Skeletal muscle satellite cell (primary cell): ENCODE results near the gene MAN2A2.
"Not testable (repeated sequence)": the region's sequence is repeated elsewhere in the genome, so short reads cannot be mapped to it uniquely, and the experiment has no call there.

Source experiments
- H3K27me3 ChIP-seq: 2 replicates; pipeline ENCODE4 v1.7.0; 2013; ENCODE audit warnings: low read length; ENCODE audit not compliant: control insufficient read depth, insufficient read depth
- H3K36me3 ChIP-seq: 2 replicates; pipeline ENCODE4 v1.7.0; 2013; ENCODE audit warnings: mild to moderate bottlenecking, control low read depth, low read length; ENCODE audit not compliant: insufficient read depth
- H3K4me1 ChIP-seq: 2 replicates; pipeline ENCODE4 v1.7.0; 2013; ENCODE audit warnings: low read length; ENCODE audit not compliant: control insufficient read depth, insufficient read depth
- H3K4me2 ChIP-seq: 2 replicates; pipeline ENCODE4 v1.7.0; 2013; ENCODE audit warnings: mild to moderate bottlenecking, low read length
- H3K4me3 ChIP-seq: 2 replicates; pipeline ENCODE4 v1.7.0; 2013; ENCODE audit warnings: low read length
- H3K9ac ChIP-seq: 2 replicates; pipeline ENCODE4 v1.7.0; 2013; ENCODE audit warnings: mild to moderate bottlenecking, low read depth, low read length, moderate library complexity
- H3K9me3 ChIP-seq: replicated peaks from 2 replicates; pipeline ENCODE4 v1.7.0; 2013; ENCODE audit warnings: mild to moderate bottlenecking, control low read depth, low read length

MAN2A2 gene

DNA sequence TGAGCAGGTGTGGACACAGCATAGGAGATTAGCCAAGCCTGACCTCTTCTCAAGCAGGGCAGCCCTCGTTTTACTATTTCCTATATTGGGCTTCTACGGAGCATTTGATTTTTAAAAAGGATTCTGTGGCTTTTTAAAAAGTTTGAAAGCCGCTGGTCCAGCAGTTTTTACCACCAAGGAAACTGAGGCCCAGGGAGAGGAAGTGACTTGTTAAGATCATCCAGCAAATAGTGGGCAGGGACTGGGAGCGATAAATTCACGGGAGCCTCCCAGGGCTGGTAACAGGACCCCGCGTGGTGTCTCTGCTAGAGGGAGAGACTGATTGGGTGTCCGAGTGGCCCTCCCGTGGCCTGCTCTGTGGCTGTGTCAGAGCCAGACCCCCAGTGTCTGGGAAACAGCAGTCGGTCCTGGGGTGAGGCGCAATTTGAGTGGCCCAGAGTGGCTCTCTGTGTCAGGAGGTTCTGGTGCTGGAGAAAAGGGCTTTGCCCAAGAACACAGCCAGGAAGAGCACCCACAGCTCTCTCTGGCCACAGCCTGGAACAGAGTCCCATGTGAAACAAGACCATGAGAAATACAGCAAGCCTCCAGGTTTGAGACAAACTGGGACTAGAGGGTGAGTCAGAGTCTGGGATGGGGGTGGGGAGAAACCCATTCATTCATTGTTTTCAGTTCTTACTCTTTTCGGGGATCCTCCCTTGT, 30.5 kb upstream of the MAN2A2 start:
- peaks cover 56% of the 10 kb centered on the region for H3K4me1 ChIP-seq
- no peaks in the 10 kb centered on the region for H3K27me3 ChIP-seq
- H3K4me3 ChIP-seq, result peak overlapping the region; percentile 97
- H3K9me3 ChIP-seq, result no peaks in the 10 kb centered on the region
- H3K36me3 ChIP-seq, result peaks cover 20% of the 10 kb centered on the region
- H3K9ac ChIP-seq, result peak overlapping the region; percentile 95
- peak overlapping the region; percentile 96 for H3K4me2 ChIP-seq

DNA sequence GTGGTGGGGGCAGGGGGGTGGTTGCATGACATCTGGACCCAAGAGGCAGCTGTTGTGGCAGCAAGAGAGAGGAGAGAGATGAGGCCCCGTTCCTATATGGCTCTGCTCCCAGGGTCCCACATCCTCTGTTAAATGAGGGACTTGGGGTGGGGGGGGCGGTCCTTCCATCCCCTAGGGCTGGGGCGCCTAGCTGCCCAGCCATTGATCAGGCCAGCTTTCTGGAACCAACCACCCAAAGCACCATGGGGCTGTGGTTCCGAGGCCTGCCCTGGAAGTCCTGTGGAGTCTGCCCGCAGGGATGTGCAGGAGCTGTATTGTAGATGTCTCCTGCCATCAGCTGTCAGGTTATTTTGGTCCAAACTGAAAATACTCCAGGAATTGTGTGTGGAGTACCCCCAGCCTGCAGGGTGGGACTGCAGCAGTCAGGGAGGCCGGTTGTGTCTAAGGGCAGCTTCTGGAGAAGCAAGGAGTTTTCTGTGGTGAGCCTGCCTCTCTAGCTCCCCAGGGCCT, 29.6 kb upstream of the MAN2A2 start:
- Histone ChIP-seq H3K4me2 (peak overlapping the region; percentile 96), H3K9me3 (no peaks in the 10 kb centered on the region), H3K9ac (peak overlapping the region; percentile 95), H3K4me1 (peaks cover 49% of the 10 kb centered on the region), H3K36me3 (peaks cover 29% of the 10 kb centered on the region), H3K27me3 (no peaks in the 10 kb centered on the region), H3K4me3 (peak overlapping the region; percentile 97)

- no peaks in the 10 kb centered on the region for H3K27me3 ChIP-seq
- H3K36me3 ChIP-seq, result peaks cover 34% of the 10 kb centered on the region
- H3K9me3 ChIP-seq, result no peaks in the 10 kb centered on the region
- H3K9ac ChIP-seq, result peak overlapping the region; percentile 95
- peak overlapping the region; percentile 97 for H3K4me3 ChIP-seq
- H3K4me1 ChIP-seq, result peaks cover 43% of the 10 kb centered on the region
- peak overlapping the region; percentile 96 for H3K4me2 ChIP-seq
These were observed 29.0 kb upstream of the MAN2A2 start for GRCh38 chr15:90873998-90874605.

GRCh38 chr15:90874986-90875385, 28.1 kb upstream of the MAN2A2 start:
- not testable (repeated sequence) for H3K4me2 ChIP-seq, H3K27me3 ChIP-seq, H3K9ac ChIP-seq, H3K4me3 ChIP-seq, H3K9me3 ChIP-seq
- Histone ChIP-seq H3K36me3 (peaks cover 43% of the 10 kb centered on the region), H3K4me1 (peaks cover 34% of the 10 kb centered on the region)

DNA sequence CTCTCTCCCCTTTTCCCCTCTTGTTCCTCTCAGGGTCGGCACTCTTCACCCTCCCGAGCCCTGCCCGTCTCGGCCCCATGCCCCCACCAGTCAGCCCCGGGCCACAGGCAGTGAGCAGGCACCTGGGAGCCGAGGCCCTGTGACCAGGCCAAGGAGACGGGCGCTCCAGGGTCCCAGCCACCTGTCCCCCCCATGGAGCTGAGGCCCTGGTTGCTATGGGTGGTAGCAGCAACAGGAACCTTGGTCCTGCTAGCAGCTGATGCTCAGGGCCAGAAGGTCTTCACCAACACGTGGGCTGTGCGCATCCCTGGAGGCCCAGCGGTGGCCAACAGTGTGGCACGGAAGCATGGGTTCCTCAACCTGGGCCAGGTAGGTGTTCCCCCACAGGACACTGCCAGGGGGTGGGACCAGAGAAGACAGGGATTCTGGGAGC, 27.5 kb upstream of the MAN2A2 start:
- H3K4me1 ChIP-seq, result peaks cover 28% of the 10 kb centered on the region
- no peak overlapping the region for H3K4me3 ChIP-seq
- H3K9me3 ChIP-seq, result no peaks in the 10 kb centered on the region
- no peaks in the 10 kb centered on the region for H3K27me3 ChIP-seq
- peaks cover 49% of the 10 kb centered on the region for H3K36me3 ChIP-seq
- no peak overlapping the region for H3K9ac ChIP-seq
- no peak overlapping the region for H3K4me2 ChIP-seq

DNA sequence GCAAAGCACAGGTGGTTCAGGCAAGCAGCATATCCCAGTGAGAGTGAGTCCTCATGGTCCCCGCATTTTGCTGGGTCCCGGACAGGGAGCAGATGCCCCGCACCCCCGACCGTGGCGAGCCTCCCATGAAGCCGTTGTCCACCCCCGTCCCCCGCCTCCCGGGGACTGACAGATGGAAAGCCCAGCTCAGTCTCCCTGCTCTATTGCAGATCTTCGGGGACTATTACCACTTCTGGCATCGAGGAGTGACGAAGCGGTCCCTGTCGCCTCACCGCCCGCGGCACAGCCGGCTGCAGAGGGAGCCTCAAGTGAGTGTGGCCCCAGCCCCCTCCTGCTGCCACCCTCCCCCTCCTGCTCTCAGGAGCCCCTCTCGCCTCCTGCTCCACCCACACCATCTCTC, 27.1 kb upstream of the MAN2A2 start:
- no peak overlapping the region for H3K9ac ChIP-seq
- no peak overlapping the region for H3K4me2 ChIP-seq
- no peak overlapping the region for H3K4me3 ChIP-seq
- no peaks in the 10 kb centered on the region for H3K9me3 ChIP-seq
- no peaks in the 10 kb centered on the region for H3K27me3 ChIP-seq
- H3K36me3 ChIP-seq, result peaks cover 54% of the 10 kb centered on the region
- peaks cover 26% of the 10 kb centered on the region for H3K4me1 ChIP-seq

- Histone ChIP-seq H3K27me3 (no peaks in the 10 kb centered on the region), H3K4me2 (no peak overlapping the region), H3K36me3 (peaks cover 59% of the 10 kb centered on the region), H3K4me1 (peaks cover 26% of the 10 kb centered on the region), H3K9ac (no peak overlapping the region), H3K9me3 (no peaks in the 10 kb centered on the region), H3K4me3 (no peak overlapping the region)
These were observed 26.5 kb upstream of the MAN2A2 start for GRCh38 chr15:90876512-90877170.

GRCh38 chr15:90877315-90877714, 25.8 kb upstream of the MAN2A2 start:
- H3K36me3 ChIP-seq, result peaks cover 65% of the 10 kb centered on the region
- H3K9me3 ChIP-seq, result no peaks in the 10 kb centered on the region
- H3K4me3 ChIP-seq, result no peak overlapping the region
- no peak overlapping the region for H3K4me2 ChIP-seq
- no peak overlapping the region for H3K9ac ChIP-seq
- H3K27me3 ChIP-seq, result no peaks in the 10 kb centered on the region
- peaks cover 24% of the 10 kb centered on the region for H3K4me1 ChIP-seq

DNA sequence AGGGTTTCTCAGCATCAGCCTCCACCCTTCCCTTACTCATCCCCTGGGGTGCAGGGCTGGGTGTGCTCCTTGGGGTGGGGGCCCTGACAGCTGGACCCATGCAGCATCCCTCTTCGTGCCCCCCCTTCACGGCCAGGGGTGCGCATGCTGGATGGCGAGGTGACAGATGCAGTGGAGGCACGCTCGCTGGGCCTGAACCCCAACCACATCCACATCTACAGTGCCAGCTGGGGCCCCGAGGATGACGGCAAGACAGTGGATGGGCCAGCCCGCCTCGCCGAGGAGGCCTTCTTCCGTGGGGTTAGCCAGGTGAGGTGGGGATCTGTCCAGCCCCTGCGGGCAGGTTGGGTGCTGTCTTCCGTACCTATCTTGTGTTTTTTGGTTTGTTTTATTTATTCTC, 25.1 kb upstream of the MAN2A2 start:
- Histone ChIP-seq H3K4me2 (no peak overlapping the region), H3K9me3 (no peaks in the 10 kb centered on the region), H3K9ac (no peak overlapping the region), H3K4me3 (no peak overlapping the region), H3K27me3 (no peaks in the 10 kb centered on the region), H3K4me1 (peaks cover 18% of the 10 kb centered on the region), H3K36me3 (peaks cover 69% of the 10 kb centered on the region)

DNA sequence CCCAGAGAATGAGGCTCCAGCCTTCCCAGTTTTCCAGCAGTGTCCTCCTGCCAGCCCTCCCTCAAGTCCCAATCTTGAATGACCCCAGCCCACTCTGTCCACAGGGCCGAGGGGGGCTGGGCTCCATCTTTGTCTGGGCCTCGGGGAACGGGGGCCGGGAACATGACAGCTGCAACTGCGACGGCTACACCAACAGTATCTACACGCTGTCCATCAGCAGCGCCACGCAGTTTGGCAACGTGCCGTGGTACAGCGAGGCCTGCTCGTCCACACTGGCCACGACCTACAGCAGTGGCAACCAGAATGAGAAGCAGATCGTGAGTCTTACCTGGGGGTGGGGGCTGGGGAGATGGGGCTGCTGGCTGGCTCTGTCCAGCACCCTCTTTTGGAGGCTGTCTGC, 24.4 kb upstream of the MAN2A2 start:
- no peak overlapping the region for H3K4me3 ChIP-seq
- H3K4me1 ChIP-seq, result peaks cover 14% of the 10 kb centered on the region
- no peak overlapping the region for H3K9ac ChIP-seq
- H3K4me2 ChIP-seq, result no peak overlapping the region
- peaks cover 69% of the 10 kb centered on the region for H3K36me3 ChIP-seq
- no peaks in the 10 kb centered on the region for H3K27me3 ChIP-seq
- no peaks in the 10 kb centered on the region for H3K9me3 ChIP-seq

DNA sequence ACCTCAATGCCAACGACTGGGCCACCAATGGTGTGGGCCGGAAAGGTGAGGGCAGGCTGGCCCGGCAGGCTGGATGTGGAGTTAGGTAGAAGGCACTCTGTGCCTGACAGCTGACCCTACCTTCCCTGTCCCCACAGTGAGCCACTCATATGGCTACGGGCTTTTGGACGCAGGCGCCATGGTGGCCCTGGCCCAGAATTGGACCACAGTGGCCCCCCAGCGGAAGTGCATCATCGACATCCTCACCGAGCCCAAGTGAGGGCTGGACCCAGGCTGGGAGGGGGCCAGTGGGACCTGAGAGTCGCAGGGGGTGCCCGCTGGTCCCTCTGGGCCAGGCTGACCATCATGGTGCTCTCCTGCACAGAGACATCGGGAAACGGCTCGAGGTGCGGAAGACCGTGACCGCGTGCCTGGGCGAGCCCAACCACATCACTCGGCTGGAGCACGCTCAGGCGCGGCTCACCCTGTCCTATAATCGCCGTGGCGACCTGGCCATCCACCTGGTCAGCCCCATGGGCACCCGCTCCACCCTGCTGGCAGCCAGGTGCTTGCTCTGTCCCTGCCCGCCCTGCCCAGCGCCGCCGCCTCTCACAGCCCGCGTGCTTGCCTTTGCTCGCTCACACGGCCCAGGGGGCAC, 23.3 kb upstream of the MAN2A2 start:
- Histone ChIP-seq H3K9ac (no peak overlapping the region), H3K36me3 (peaks cover 69% of the 10 kb centered on the region), H3K27me3 (no peaks in the 10 kb centered on the region), H3K4me2 (no peak overlapping the region), H3K9me3 (no peaks in the 10 kb centered on the region), H3K4me3 (no peak overlapping the region), H3K4me1 (peaks cover 14% of the 10 kb centered on the region)
